Chondrocyte (in vitro differentiated cells): ENCODE data around the gene SAP30L. TPM values are rescaled to one million over a fixed set of nuclear protein-coding genes. Genes with fewer than 3 reads are reported as not detected.
A peak's percentile ranks its signal among the peaks of the same experiment; 100 is the strongest.

ENCODE experiments used
- DNase-seq: peaks from one replicate; pipeline ENCODE4 v3.0.0; 2021; ENCODE audit warnings: mixed read lengths, low spot score
- H3K27ac Mint-ChIP-seq: one replicate; pipeline ENCODE4 v1.8.0; 2021; ENCODE audit warnings: mild to moderate bottlenecking, moderate library complexity, mixed read lengths; ENCODE audit not compliant: unreplicated experiment
- H3K27me3 Mint-ChIP-seq: 2 replicates; pipeline ENCODE4 v1.8.0; 2021; ENCODE audit warnings: low read depth, mixed read lengths
- H3K36me3 Mint-ChIP-seq: 2 replicates; pipeline ENCODE4 v1.8.0; 2021; ENCODE audit warnings: low read depth, mixed read lengths
- H3K4me1 Mint-ChIP-seq: 2 replicates; pipeline ENCODE4 v1.8.0; 2021; ENCODE audit warnings: low read depth, mild to moderate bottlenecking, mixed read lengths
- H3K4me3 Mint-ChIP-seq: one replicate; pipeline ENCODE4 v1.8.0; 2021; ENCODE audit warnings: mild to moderate bottlenecking, moderate library complexity, mixed read lengths; ENCODE audit not compliant: unreplicated experiment
- H3K9me3 Mint-ChIP-seq: 2 replicates; pipeline ENCODE4 v1.8.0; 2021; ENCODE audit warnings: low read depth, mixed read lengths
- total RNA-seq: library from RNA; stranded (reverse); gene quantifications from 3 replicates; pipeline ENCODE4 v1.2.1, GENCODE V29; 2021
- TF ChIP-seq, protein P1 (sequence below): fragments of 200-600 bp; sonication (generic); IDR thresholded peaks from 2 replicates; pipeline ENCODE4 v1.5.0; 2021; ENCODE audit warnings: antibody characterized with exemption, mild to moderate bottlenecking, moderate library complexity

SAP30L gene
- total RNA-seq, 1 donor from 2014 or later = 33.8 TPM

DNA sequence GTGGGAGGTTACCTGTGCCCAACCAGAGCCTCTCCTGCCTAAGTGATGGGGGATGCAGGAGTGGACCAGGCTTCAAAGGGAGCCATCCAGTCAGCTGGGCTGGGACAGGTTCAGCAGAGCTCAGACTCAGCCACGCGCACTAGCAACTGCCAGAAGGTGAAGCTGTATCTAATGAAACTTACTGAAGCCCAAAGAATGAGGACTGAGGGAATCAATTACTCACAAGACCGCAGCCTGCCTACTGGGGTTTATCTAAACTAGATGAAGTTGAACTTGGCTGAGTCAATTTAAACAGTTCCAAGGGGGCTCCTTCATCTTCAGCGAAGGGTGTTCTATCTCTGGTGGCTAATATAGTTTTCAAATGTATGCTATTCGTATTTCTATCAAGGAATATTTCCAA lies 20.9 kb downstream of the SAP30L start:
- DNase-seq = no peak
- no peak overlapping the region for H3K4me3 Mint-ChIP-seq
- peaks cover 2% of the 10 kb centered on the region for H3K4me1 Mint-ChIP-seq
- no peak overlapping the region for H3K27ac Mint-ChIP-seq
- TF ChIP-seq, protein P1, sequence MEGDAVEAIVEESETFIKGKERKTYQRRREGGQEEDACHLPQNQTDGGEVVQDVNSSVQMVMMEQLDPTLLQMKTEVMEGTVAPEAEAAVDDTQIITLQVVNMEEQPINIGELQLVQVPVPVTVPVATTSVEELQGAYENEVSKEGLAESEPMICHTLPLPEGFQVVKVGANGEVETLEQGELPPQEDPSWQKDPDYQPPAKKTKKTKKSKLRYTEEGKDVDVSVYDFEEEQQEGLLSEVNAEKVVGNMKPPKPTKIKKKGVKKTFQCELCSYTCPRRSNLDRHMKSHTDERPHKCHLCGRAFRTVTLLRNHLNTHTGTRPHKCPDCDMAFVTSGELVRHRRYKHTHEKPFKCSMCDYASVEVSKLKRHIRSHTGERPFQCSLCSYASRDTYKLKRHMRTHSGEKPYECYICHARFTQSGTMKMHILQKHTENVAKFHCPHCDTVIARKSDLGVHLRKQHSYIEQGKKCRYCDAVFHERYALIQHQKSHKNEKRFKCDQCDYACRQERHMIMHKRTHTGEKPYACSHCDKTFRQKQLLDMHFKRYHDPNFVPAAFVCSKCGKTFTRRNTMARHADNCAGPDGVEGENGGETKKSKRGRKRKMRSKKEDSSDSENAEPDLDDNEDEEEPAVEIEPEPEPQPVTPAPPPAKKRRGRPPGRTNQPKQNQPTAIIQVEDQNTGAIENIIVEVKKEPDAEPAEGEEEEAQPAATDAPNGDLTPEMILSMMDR = no peak
- H3K27me3 Mint-ChIP-seq = peaks cover 37% of the 10 kb centered on the region
- H3K9me3 Mint-ChIP-seq = no peaks in the 10 kb centered on the region
- no peaks in the 10 kb centered on the region for H3K36me3 Mint-ChIP-seq

DNA sequence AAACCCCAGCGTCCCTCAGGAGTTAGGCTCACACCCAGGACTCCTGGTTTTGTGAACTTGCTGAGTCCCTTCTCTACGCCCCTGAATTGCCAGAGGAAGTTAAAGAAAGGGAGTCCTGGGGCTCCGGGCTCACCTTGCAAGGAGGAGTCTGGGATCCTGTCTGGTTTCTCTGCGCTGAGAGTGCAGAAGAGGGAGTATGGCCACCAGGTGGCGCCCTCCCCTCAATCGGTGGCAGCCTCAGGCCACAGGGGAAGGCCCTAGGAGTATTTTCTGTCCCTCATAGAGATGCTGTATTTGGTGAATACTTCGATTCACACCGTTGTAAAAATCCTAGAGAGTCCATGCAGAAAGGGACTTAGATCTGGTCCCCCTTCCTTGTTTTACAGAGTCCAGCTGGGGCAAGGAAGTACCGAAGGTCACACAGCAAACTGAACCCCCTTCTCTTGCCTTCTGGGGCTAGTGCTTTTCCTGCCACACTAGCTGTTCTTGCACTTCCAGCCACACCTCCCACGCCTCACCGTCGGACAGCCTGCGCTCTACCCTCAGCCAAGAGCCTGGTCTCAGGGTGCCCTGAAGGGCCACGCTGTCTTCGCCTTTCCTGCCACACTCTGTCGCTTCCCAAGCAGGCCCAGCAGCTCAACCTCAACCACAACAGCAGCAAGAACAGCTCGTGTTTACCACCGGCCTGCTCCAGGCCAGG lies 22.0 kb downstream of the SAP30L start:
- TF ChIP-seq, protein P1 = peak; percentile 94
- no peak for DNase-seq
- no peak overlapping the region for H3K4me3 Mint-ChIP-seq
- H3K9me3 Mint-ChIP-seq = no peaks in the 10 kb centered on the region
- H3K4me1 Mint-ChIP-seq = no peaks in the 10 kb centered on the region
- no peaks in the 10 kb centered on the region for H3K36me3 Mint-ChIP-seq
- no peak overlapping the region for H3K27ac Mint-ChIP-seq
- H3K27me3 Mint-ChIP-seq = peaks cover 45% of the 10 kb centered on the region

DNA sequence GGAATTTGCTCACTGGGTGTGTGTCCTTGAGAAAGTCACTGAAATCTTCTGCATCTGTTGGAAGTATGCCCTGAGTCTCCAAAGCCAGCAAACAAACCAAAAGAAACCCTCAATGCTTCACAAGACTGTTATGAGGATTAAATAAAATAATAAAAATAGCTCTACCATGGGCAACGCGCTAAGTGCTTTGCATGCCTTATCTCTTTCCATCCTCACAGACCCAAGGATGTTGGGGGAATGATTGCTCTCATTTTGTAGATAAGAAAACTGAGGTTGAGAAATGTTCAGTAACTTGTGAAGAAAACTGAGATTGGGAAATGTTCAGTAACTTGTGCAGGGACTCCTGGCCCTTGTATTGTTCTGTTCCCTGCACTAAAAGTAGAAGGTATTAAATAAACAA lies 24.3 kb downstream of the SAP30L start:
- H3K27me3 Mint-ChIP-seq = peaks cover 69% of the 10 kb centered on the region

DNA sequence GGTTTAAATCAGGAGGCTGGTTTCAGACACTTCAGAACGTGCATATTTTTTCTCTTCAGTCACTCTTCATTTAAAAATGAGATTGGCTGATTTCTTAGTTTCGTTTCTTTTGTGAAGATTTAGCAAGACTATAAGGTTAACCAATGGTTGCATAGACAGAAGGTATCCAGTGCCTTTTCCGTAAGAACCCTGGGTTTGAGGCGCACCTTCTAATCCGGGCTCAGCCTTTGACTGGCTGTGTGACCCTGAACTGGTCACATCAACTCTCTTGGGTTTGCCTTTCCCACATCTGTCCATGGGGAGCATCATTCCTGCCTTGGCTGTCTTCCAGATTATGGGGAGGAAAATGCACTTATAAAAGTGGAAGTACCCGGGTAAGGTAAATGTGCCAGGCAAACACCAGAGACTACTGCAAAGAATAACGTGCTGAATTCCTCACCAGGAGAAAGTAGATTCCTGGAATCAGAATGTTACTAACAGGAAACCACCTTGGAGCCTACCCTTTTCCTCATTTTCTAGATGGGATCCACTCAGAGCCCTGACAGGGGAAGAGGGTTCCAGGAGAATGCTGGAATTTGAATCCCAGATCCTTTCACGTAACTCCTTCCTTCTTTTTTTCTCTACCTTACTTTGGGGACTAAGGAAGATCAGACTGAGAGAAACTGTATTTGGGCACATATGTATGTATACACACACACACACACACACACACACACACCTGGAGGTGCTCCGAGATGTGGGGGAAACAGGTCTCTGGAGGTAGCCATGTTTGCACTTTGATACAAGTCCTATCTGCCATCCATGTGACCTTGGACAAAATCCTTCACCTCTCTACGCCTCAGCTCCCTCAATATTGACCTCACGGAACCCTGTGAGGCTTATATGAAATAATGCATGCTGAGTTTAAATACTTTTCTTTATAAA lies 25.4 kb downstream of the SAP30L start:
- H3K9me3 Mint-ChIP-seq = no peaks in the 10 kb centered on the region
- TF ChIP-seq, protein P1 = no peak
- peaks cover 77% of the 10 kb centered on the region for H3K27me3 Mint-ChIP-seq
- no peak overlapping the region for H3K4me3 Mint-ChIP-seq
- peaks cover 16% of the 10 kb centered on the region for H3K4me1 Mint-ChIP-seq
- DNase-seq = no peak
- H3K36me3 Mint-ChIP-seq = peaks cover 3% of the 10 kb centered on the region
- H3K27ac Mint-ChIP-seq = no peak overlapping the region

More for the DNA sequence above, 24.3 kb downstream of the SAP30L start:
- no peak overlapping the region for H3K27ac Mint-ChIP-seq
- no peaks in the 10 kb centered on the region for H3K9me3 Mint-ChIP-seq
- no peak for DNase-seq
- H3K36me3 Mint-ChIP-seq = peaks cover 3% of the 10 kb centered on the region
- no peak overlapping the region for H3K4me3 Mint-ChIP-seq
- TF ChIP-seq, protein P1 = no peak
- H3K4me1 Mint-ChIP-seq = peaks cover 11% of the 10 kb centered on the region

DNA sequence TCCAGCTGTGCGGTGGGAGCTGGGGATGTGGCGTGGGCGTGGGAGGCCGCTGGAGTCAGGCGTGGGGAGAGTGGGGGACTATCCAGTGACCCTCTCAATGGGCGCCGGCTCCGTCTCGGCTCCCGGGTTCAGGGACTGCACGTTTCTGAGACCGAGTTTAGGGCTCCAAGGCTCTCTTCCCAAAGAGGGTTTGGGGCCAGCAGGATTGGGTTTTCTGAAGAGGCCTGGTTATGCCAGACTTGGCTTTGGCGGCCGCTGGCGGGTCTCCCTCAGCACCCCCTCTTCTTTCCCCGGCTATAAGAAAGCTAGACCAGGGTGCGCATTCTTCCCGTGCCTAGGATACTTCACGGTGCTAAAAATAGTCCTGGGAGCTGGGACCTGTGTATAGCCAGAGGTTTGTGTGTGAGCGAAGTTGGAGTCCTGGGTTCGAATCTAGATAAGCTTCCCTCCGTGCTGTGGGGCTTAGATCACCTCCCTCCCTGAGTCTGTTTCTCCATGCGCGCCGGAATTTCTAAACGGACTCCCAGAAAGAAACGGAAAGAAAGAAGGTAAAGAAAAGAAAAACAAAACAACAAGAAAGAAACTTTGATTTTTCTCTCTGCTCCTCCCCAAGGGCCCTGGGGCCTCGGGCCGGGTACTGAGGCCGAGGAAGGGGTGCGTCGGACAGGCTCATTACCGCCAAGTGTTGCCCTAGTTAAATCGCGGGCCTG lies 27.2 kb downstream of the SAP30L start:
- TF ChIP-seq, protein P1 = no peak
- Mint-ChIP-seq H3K27ac (peak overlapping the region; percentile 36), H3K27me3 (peaks cover 86% of the 10 kb centered on the region), H3K4me3 (peak overlapping the region; percentile 60), H3K4me1 (peaks cover 28% of the 10 kb centered on the region), H3K9me3 (no peaks in the 10 kb centered on the region), H3K36me3 (peaks cover 3% of the 10 kb centered on the region)
- no peak for DNase-seq
